HepG2 (cell line): ENCODE results near the gene RALBP1. TPM values are rescaled to one million over a fixed set of nuclear protein-coding genes. Genes with fewer than 3 reads are reported as not detected.

Experiments
- ATAC-seq: fragments of 200-7000 bp; cut with Tn5 transposase; 3 replicates; pipeline ENCODE4 v1.9.1; 2020; ENCODE audit warnings: mild to moderate bottlenecking, moderate library complexity
- BruUV-seq: library from RNA; stranded (reverse); fragments of 400-500 nt; replicated peaks from 2 replicates; lab custom pipeline; 2021; lab: Mats Ljungman, UMichigan
- CTCF ChIA-PET: fragments of 300-600 bp; formaldehyde crosslinking; extraction: SDS; loops from one replicate; lab custom pipeline; 2021; ENCODE audit warnings: low total read pairs, inconsistent platforms, low intra/inter-chr PET ratio; lab: Yijun Ruan, JAX
- POLR2A ChIA-PET: fragments of 350-600 bp; sonication (Branson Sonifier 250); formaldehyde crosslinking; loops from one replicate; lab custom pipeline; 2020; ENCODE audit warnings: antibody characterized with exemption, inconsistent platforms; lab: Yijun Ruan, JAX
- DNase-seq: peaks from one replicate; pipeline ENCODE4 v3.0.0-alpha.2; 2015; ENCODE audit warnings: low spot score
- FAIRE-seq: peaks from 3 replicates; lab custom pipeline; 2011; peaks lifted over from hg19 to GRCh38; lab: Jason Lieb, UNC
- H2AFZ ChIP-seq: one replicate; pipeline ENCODE4 v1.6.1; 2011; ENCODE audit warnings: low read length, inconsistent platforms
- H3K27ac ChIP-seq: fragments of 300-600 bp; 3 replicates; pipeline ENCODE4 v1.8.0; 2011; ENCODE audit warnings: mixed run types, mild to moderate bottlenecking, mixed read lengths, low read length, inconsistent platforms; ENCODE audit not compliant: insufficient read depth; ENCODE audit errors: extremely low read length
- H3K27me3 ChIP-seq, 2 experiments: fragments of 200-600 bp in 1 of 2; 2 replicates in 1 of 2; 3 replicates in 1 of 2; pipeline versions ENCODE4 v1.6.0 to v1.8.0; 2011; ENCODE audit warnings: low read length in 2 of 2, mild to moderate bottlenecking in 2 of 2, moderate library complexity in 2 of 2, inconsistent platforms in 1 of 2; ENCODE audit not compliant: insufficient read depth in 2 of 2, control insufficient read depth in 1 of 2
- H3K36me3 ChIP-seq, 2 experiments: fragments of 200-600 bp in 1 of 2; replicated peaks in 1 of 2; 2 replicates in 1 of 2; 3 replicates in 1 of 2; pipeline versions ENCODE4 v1.5.1 to v1.8.0; 2011; ENCODE audit warnings: low read length in 2 of 2, inconsistent platforms in 1 of 2; ENCODE audit not compliant: insufficient read depth in 2 of 2, control insufficient read depth in 1 of 2
- H3K4me1 ChIP-seq: 2 replicates; pipeline ENCODE4 v1.5.1; 2012; ENCODE audit warnings: low read length, inconsistent platforms; ENCODE audit not compliant: insufficient read depth
- H3K4me2 ChIP-seq: 2 replicates; pipeline ENCODE4 v1.6.0; 2011; ENCODE audit warnings: low read depth, low read length, inconsistent platforms
- H3K4me3 ChIP-seq, 3 experiments: fragments of 200-600 bp in 1 of 3; sonication (generic), shearing (Covaris generic) in 1 of 3; replicated peaks in 1 of 3; 2 replicates each; pipeline ENCODE4 v1.5.1; 2011 to 2016; ENCODE audit warnings: low read length in 3 of 3, inconsistent platforms in 2 of 3, low read depth in 2 of 3, mild to moderate bottlenecking in 2 of 3, control low read depth in 1 of 3, mixed read lengths in 1 of 3; ENCODE audit not compliant: insufficient read depth in 1 of 3
- H3K79me2 ChIP-seq: one replicate; pipeline ENCODE4 v1.6.1; 2011; ENCODE audit warnings: low read length, inconsistent platforms; ENCODE audit not compliant: insufficient read depth
- H3K9ac ChIP-seq: 2 replicates; pipeline ENCODE4 v1.6.0; 2011; ENCODE audit warnings: mild to moderate bottlenecking, low read depth, low read length, inconsistent platforms; ENCODE audit not compliant: insufficient read depth
- H3K9me3 ChIP-seq: 2 replicates; pipeline ENCODE4 v1.5.1; 2012; ENCODE audit warnings: mild to moderate bottlenecking, low read length
- H4K20me1 ChIP-seq: 2 replicates; pipeline ENCODE4 v1.6.0; 2011; ENCODE audit warnings: inconsistent platforms, mild to moderate bottlenecking, low read length, moderate library complexity; ENCODE audit not compliant: insufficient read depth
- HNF1A ChIP-seq, 2 experiments: sonication (generic) in 1 of 2; formaldehyde crosslinking in 1 of 2; IDR thresholded peaks; 2 replicates each; pipeline versions ENCODE4 v1.4.0 to v1.6.1; 2016 to 2020; ENCODE audit warnings: borderline replicate concordance in 1 of 2, low read depth in 1 of 2, mild to moderate bottlenecking in 1 of 2, missing genetic modification reagents in 1 of 2
- ZBTB38 ChIP-seq: sonication (generic); formaldehyde crosslinking; IDR thresholded peaks from 2 replicates; pipeline ENCODE4 v1.5.1; 2020; ENCODE audit warnings: mild to moderate bottlenecking, missing genetic modification reagents
- WGBS: methylation state at CpG from one replicate; pipeline ENCODE4 v1.1.6; 2017; ENCODE audit warnings: low lambda C conversion rate; 5-methylcytosine and 5-hydroxymethylcytosine counted together
- in situ Hi-C: cut with HindIII; loops from 2 replicates; pipeline ENCODE4 v1.10.0; 2017; ENCODE audit warnings: low pct_unique_long_range_greater_than_20kb; ENCODE audit not compliant: extremely low pct_ligation_motif_present
- intact Hi-C: fragments of 100-400 bp; cut with micrococcal nuclease; formaldehyde crosslinking; loops from one replicate; pipeline ENCODE4 v1.10.0; 2022; ENCODE audit not compliant: unreplicated experiment
- polyA plus RNA-seq, 8 experiments: library from polyadenylated mRNA; depleted of rRNA in 3 of 8; stranded (reverse) in 7 of 8; unstranded in 1 of 8; fragments of >200 nt; fragmentation: Illumina TruSeq in 4 of 8; extraction: Trizol in 4 of 8; gene quantifications; 2 replicates each; pipeline versions ENCODE4 v1.2.1 to v1.2.3, GENCODE V29; 2011 to 2016; ENCODE audit warnings: low read depth in 4 of 8, missing spikeins in 1 of 8, mixed read lengths in 1 of 8; ENCODE audit not compliant: insufficient read depth in 1 of 8
- total RNA-seq, 5 experiments: library from RNA; depleted of rRNA; stranded (reverse); fragments of >200 nt; fragmentation: Illumina TruSeq; extraction: Trizol; gene quantifications; 2 replicates each; pipeline ENCODE4 v1.2.3, GENCODE V29; 2016; ENCODE audit warnings: low read depth in 1 of 5
- TF ChIP-seq, protein P1 (sequence below): sonication (generic); formaldehyde crosslinking; IDR thresholded peaks from 2 replicates; pipeline ENCODE4 v1.4.0; 2020; ENCODE audit warnings: missing genetic modification reagents, borderline replicate concordance

Gene RALBP1
- total and polyA plus RNA-seq, 2 of the 13 experiments (the other 11 are each of a cell fraction or from before 2014, with no cell fraction given), result 24.5 to 33.1 TPM

- TF ChIP-seq, protein P1, sequence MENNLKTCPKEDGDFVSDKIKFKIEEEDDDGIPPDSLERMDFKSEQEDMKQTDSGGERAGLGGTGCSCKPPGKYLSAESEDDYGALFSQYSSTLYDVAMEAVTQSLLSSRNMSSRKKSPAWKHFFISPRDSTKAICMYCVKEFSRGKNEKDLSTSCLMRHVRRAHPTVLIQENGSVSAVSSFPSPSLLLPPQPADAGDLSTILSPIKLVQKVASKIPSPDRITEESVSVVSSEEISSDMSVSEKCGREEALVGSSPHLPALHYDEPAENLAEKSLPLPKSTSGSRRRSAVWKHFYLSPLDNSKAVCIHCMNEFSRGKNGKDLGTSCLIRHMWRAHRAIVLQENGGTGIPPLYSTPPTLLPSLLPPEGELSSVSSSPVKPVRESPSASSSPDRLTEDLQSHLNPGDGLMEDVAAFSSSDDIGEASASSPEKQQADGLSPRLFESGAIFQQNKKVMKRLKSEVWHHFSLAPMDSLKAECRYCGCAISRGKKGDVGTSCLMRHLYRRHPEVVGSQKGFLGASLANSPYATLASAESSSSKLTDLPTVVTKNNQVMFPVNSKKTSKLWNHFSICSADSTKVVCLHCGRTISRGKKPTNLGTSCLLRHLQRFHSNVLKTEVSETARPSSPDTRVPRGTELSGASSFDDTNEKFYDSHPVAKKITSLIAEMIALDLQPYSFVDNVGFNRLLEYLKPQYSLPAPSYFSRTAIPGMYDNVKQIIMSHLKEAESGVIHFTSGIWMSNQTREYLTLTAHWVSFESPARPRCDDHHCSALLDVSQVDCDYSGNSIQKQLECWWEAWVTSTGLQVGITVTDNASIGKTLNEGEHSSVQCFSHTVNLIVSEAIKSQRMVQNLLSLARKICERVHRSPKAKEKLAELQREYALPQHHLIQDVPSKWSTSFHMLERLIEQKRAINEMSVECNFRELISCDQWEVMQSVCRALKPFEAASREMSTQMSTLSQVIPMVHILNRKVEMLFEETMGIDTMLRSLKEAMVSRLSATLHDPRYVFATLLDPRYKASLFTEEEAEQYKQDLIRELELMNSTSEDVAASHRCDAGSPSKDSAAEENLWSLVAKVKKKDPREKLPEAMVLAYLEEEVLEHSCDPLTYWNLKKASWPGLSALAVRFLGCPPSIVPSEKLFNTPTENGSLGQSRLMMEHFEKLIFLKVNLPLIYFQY (CRISPR knock-in tag), result no peak
- TF ChIP-seq HNF1A (IDR thresholded peaks at IDR 0.05; ENCODE audit: low read depth) (no peak), HNF1A (CRISPR knock-in tag; IDR thresholded peaks at IDR 0.05; ENCODE audit: borderline replicate concordance) (no peak)
Measured at GRCh38 chr18:9482790-9483189, 7.5 kb downstream of the RALBP1 start (continued).

- no peak overlapping the region for H3K9ac ChIP-seq
- POLR2A ChIA-PET, result no interaction called here
- H3K27ac ChIP-seq, result no peak overlapping the region
- DNase-seq, result no peak
- no peak overlapping the region for H3K4me3 ChIP-seq
- H3K79me2 ChIP-seq, result peaks cover 77% of the 10 kb centered on the region
- in situ Hi-C loops (no loop called here), intact Hi-C loops (no loop called here)
- 98% methylated on average over 7 of the region's 7 CpGs for WGBS
- TF ChIP-seq ZBTB38 (CRISPR knock-in tag), result no peak
- peaks cover 16% of the 10 kb centered on the region for H3K4me1 ChIP-seq
- H3K4me2 ChIP-seq, result no peak overlapping the region
- BruUV-seq, result no TSS peak
- FAIRE-seq, result no peak
- CTCF ChIA-PET, result no interaction called here
- no peaks in the 10 kb centered on the region for H3K27me3 ChIP-seq
- H3K36me3 ChIP-seq, result no peaks in the 10 kb centered on the region; a peak in 1 of 5 replicates
- no peak overlapping the region for H2AFZ ChIP-seq
- 0 out of 2 replicates have a peak, but pooled peaks cover 2% of the 10 kb centered on the region for H4K20me1 ChIP-seq
- ATAC-seq, result no peak
- H3K9me3 ChIP-seq, result no peaks in the 10 kb centered on the region
Measured at GRCh38 chr18:9483526-9483925, 8.2 kb downstream of the RALBP1 start.
